Stomach (tissue), 9 donors: ENCODE data around the gene MEN1. TPM values are rescaled to one million over a fixed set of nuclear protein-coding genes. Genes with fewer than 3 reads are reported as not detected.

Experiments
- DNase-seq, 2 donors: peaks; one replicate each; pipeline versions ENCODE4 v3.0.0 to v3.0.0-alpha.2; 2013 to 2019
- H3K27ac ChIP-seq, 5 donors: fragments of 200-600 bp in 4 of 5; sonication (generic) in 4 of 5; one replicate each; pipeline ENCODE4 v1.5.1; 2013 to 2019; ENCODE audit warnings: mild to moderate bottlenecking in 1 of 5, moderate library complexity in 1 of 5
- H3K27me3 ChIP-seq, 3 donors: fragments of 200-600 bp; sonication (generic); one replicate each; pipeline ENCODE4 v1.5.1; 2017 to 2019; ENCODE audit warnings: mixed run types in 1 of 3
- H3K36me3 ChIP-seq, 4 donors: fragments of 200-600 bp; sonication (generic); 1 replicate in 3 of 4; 2 replicates in 1 of 4; pipeline ENCODE4 v1.5.1; 2016 to 2019
- H3K4me1 ChIP-seq, 4 donors: fragments of 200-600 bp; sonication (generic); one replicate each; pipeline ENCODE4 v1.5.1; 2016 to 2019
- H3K4me3 ChIP-seq, 4 donors: fragments of 200-600 bp; sonication (generic) in 3 of 4; one replicate each; pipeline ENCODE4 v1.5.1; 2016 to 2019; ENCODE audit warnings: mild to moderate bottlenecking in 1 of 4
- H3K9me3 ChIP-seq, 4 donors: fragments of 200-600 bp; sonication (generic); one replicate each; pipeline ENCODE4 v1.5.1; 2016 to 2019
- EP300 ChIP-seq: sonication (generic); formaldehyde crosslinking; IDR thresholded peaks from one replicate; pipeline ENCODE4 v1.6.1; 2017; ENCODE audit warnings: antibody characterized with exemption
- POLR2A ChIP-seq, 4 donors: fragments of 450-650 bp; IDR thresholded peaks; one replicate each; pipeline ENCODE4 v1.6.1; 2016; ENCODE audit warnings: antibody characterized with exemption in 4 of 4, control low read depth in 2 of 4, mild to moderate bottlenecking in 1 of 4, moderate library complexity in 1 of 4
- POLR2AphosphoS5 ChIP-seq, 3 donors: sonication (generic); formaldehyde crosslinking; IDR thresholded peaks; one replicate each; pipeline ENCODE4 v1.6.1; 2016; ENCODE audit warnings: antibody characterized with exemption in 3 of 3
- WGBS, 5 donors: extraction: QIAGEN DNeasy Blood & Tissue Kit in 3 of 5; methylation state at CpG; one replicate each; pipeline versions ENCODE4 v1.1.5 to v1.1.7; 2013 to 2018; 5-methylcytosine and 5-hydroxymethylcytosine counted together
- intact Hi-C: fragments of 100-400 bp; cut with DNase I; formaldehyde crosslinking; loops from one replicate; pipeline ENCODE4 v1.15.1; 2023; ENCODE audit warnings: low total_unique reads
- polyA plus RNA-seq, 3 donors: library from polyadenylated mRNA; stranded (reverse); fragments of 200-250 nt; gene quantifications; one replicate each; pipeline ENCODE4 v1.2.3, GENCODE V29; 2013
- total RNA-seq, 5 donors: library from RNA; depleted of rRNA; stranded (reverse); fragments of >200 nt; gene quantifications; one replicate each; pipeline versions ENCODE4 v1.1.0 to v1.2.3, GENCODE V29; 2014 to 2016
- TF ChIP-seq, protein P1 (sequence below), 7 experiments: fragments of 450-650 bp in 4 of 7; fragments of 200-600 bp in 3 of 7; sonication (generic) in 3 of 7; IDR thresholded peaks; one replicate each; pipeline ENCODE4 v1.5.1; 2016 to 2019; ENCODE audit warnings: antibody characterized with exemption in 7 of 7, control low read depth in 2 of 7, mild to moderate bottlenecking in 1 of 7
- donor health status: healthy with polysubstance abuse.
- donor health status: Bipolar disorder and iron deficiency.
- donor health status: healthy.

The MEN1 gene
- total and polyA plus RNA-seq, 8 donors, result 9.4 to 62.5 (median 15.9) TPM

DNA sequence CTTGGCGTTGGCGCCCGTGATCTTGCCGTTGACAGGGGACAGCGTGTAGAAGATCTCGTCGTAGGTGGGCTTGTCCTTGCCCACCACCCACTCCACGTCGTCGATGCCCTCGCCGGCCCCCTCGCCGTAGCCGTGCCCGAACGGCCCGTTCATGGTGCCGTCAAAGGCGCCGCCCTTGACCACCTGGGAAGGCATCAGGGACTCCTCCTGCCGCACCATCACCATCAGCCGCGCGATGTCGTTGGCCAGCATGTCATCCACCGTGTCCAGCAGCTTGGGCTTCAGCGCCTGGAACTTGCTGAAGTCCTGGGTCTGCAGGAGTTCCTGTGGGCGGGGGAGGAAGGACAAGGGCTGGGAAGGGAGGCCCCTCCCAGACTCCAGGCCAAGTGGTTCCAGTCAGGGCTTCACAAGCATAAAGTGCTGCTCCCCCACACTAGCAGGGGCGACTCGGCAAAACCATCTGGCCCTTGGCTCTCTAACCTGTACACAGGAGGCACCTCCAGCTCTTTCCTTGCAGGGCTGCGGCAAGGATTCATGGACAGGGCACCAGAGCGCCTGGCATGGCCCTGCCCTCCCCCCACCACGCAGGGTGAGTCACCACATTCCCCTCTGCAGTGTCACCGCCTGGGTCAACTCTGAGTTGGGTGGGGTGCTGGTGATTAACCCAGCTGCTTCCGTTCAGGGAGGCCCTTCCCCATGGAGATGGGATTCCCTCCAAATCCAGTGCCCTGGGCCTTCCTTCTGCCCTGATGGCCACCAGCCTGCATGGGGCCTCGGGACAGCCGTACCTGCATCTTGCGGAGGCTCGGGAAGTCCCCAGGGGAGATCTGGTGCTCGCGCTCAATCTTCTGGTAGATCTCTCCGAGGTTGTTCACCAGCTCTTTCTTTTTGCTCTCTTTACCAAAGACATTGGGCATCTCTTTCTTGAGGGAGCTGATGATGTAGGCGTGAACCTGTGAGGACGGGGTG lies 44.5 kb upstream of the MEN1 start:
- WGBS, 5 donors, result 68 to 75% (median 71%) methylated on average over 37 to 45 of the region's 45 CpGs
- Histone ChIP-seq H3K4me1 (peaks cover 93 to 99% (median 95%) of the 10 kb centered on the region in 4 donors), H3K9me3 (no peaks in the 10 kb centered on the region), H3K27ac (peak overlapping the region; percentile 44 to 94 (median 92)), H3K4me3 (peak overlapping the region in 3 of 4 donors; percentile 2 to 17 (median 3)), H3K36me3 (peaks cover 37 to 52% (median 48%) of the 10 kb centered on the region in 4 donors), H3K27me3 (no peaks in the 10 kb centered on the region)
- TF ChIP-seq POLR2A (IDR thresholded peaks at IDR 0.05) (no peak), EP300 (peak; percentile 80), POLR2AphosphoS5 (IDR thresholded peaks at IDR 0.05) (peak; percentile 91 to 97 (median 91))
- TF ChIP-seq, protein P1, sequence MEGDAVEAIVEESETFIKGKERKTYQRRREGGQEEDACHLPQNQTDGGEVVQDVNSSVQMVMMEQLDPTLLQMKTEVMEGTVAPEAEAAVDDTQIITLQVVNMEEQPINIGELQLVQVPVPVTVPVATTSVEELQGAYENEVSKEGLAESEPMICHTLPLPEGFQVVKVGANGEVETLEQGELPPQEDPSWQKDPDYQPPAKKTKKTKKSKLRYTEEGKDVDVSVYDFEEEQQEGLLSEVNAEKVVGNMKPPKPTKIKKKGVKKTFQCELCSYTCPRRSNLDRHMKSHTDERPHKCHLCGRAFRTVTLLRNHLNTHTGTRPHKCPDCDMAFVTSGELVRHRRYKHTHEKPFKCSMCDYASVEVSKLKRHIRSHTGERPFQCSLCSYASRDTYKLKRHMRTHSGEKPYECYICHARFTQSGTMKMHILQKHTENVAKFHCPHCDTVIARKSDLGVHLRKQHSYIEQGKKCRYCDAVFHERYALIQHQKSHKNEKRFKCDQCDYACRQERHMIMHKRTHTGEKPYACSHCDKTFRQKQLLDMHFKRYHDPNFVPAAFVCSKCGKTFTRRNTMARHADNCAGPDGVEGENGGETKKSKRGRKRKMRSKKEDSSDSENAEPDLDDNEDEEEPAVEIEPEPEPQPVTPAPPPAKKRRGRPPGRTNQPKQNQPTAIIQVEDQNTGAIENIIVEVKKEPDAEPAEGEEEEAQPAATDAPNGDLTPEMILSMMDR (IDR thresholded peaks at IDR 0.05), result no peak
- DNase-seq, result peak; percentile 82 to 92
- intact Hi-C loops, result no loop called here

DNA sequence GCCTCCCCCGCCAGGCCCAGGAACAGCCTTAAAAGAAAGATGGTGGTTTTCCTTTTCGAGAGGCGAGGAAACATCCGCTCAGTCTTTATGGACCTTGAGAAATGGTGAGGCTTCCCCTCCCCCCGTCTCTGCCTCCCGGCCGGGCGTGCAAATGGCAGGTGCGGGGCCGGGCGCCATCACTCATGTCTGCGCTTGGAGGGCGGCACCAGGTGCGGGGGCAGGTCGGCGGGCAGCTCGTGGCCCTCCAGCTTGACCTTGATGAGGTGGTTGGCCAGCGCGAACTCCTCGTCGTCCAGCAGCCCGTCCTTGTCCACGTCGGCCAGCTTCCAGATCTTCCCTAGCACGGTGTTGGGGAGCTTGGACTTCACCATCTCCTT lies 43.8 kb upstream of the MEN1 start:
- H3K4me3 ChIP-seq, result peak overlapping the region in 2 of 4 donors; percentile 2 to 17
- H3K4me1 ChIP-seq, result peaks cover 93 to 99% (median 97%) of the 10 kb centered on the region in 4 donors
- peaks cover 30 to 45% (median 42%) of the 10 kb centered on the region in 4 donors for H3K36me3 ChIP-seq
- DNase-seq, result no peak
- H3K9me3 ChIP-seq, result no peaks in the 10 kb centered on the region
- 94 to 97% (median 96%) methylated on average over 24 to 25 of the region's 25 CpGs for WGBS, 5 donors
- peak overlapping the region; percentile 2 to 94 (median 92) for H3K27ac ChIP-seq
- H3K27me3 ChIP-seq, result no peaks in the 10 kb centered on the region
- TF ChIP-seq POLR2A (IDR thresholded peaks at IDR 0.05) (no peak), POLR2AphosphoS5 (IDR thresholded peaks at IDR 0.05) (no peak), EP300 (no peak)
- TF ChIP-seq, protein P1 (IDR thresholded peaks at IDR 0.05), result no peak
- intact Hi-C loops, result no loop called here

DNA sequence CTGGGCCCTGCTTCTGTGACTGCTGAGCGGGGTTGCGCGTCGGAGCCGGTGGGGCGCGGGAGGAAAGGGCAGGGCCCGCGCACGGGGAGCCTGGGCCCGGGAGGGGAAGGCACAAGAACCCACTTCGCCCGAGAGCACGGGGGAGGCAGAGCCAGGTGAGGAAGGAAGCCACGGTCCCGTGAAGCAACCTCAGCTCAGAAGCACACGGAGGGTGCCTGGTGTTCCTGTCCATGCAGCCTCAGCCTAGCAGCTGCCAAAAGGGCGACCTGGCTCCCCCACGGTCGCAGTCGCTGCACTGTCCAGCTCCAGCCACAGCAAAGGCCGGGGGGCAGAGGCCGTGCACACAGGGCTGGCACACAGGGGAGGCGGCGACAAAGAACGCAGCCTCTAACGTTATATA lies 43.4 kb upstream of the MEN1 start:
- H3K4me3 ChIP-seq, result peak overlapping the region in 1 of 4 donors; percentile 17
- WGBS, 5 donors, result 70 to 83% (median 80%) methylated on average over 25 to 27 of the region's 27 CpGs
- no peak for TF ChIP-seq POLR2A (IDR thresholded peaks at IDR 0.05)
- TF ChIP-seq, protein P1 (IDR thresholded peaks at IDR 0.05), result no peak
- peak overlapping the region in 4 of 5 donors; percentile 90 to 94 (median 92) for H3K27ac ChIP-seq
- peaks cover 26 to 41% (median 37%) of the 10 kb centered on the region in 4 donors for H3K36me3 ChIP-seq
- no peak for DNase-seq
- H3K27me3 ChIP-seq, result no peaks in the 10 kb centered on the region
- intact Hi-C loops, result no loop called here
- H3K9me3 ChIP-seq, result no peaks in the 10 kb centered on the region
- H3K4me1 ChIP-seq, result peaks cover 93 to 99% (median 97%) of the 10 kb centered on the region in 4 donors

DNA sequence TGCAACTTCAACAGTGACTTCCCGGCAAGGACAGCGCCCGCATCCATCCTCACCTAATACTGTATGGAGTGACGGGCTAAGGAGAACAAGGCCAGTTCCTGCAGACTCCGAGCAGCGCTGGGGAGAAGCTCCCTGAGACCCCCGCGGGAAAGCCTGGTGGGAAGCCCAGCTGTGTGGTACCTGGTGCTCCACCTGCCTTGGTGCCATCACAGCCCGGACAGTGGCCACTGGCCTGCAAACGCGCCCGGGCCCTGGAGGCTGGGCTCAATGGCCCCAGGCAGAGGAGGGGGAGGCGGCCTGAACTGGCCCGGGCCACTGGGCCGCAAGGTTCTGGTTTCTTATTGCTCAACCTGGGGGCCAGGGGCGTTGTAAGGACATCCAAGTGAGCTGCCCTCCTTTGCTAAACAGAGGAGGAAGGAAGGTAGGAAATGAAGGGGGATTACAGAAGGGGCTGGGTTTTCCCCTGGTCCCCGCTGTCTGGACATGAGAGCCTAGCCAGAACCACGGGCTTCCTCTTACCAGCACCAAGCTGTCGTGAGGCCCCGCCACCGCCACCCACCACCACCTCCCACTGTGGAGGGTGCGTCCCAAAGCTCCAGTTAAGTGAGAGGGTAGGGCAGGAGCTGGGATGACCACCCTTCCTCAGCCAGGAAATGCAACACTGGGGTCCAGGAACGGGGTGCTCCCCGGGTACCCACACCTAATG lies 42.6 kb upstream of the MEN1 start:
- TF ChIP-seq POLR2AphosphoS5 (IDR thresholded peaks at IDR 0.05) (no peak), EP300 (no peak), POLR2A (IDR thresholded peaks at IDR 0.05) (no peak)
- TF ChIP-seq, protein P1 (IDR thresholded peaks at IDR 0.05), result no peak
- no peak for DNase-seq
- no peaks in the 10 kb centered on the region for H3K9me3 ChIP-seq
- no peak overlapping the region for H3K4me3 ChIP-seq
- H3K27me3 ChIP-seq, result no peaks in the 10 kb centered on the region
- peaks cover 20 to 35% (median 31%) of the 10 kb centered on the region in 4 donors for H3K36me3 ChIP-seq
- peaks cover 93 to 100% (median 97%) of the 10 kb centered on the region in 4 donors for H3K4me1 ChIP-seq
- 81 to 83% (median 82%) methylated on average over 10 to 24 of the region's 24 CpGs for WGBS, 5 donors
- intact Hi-C loops, result no loop called here
- H3K27ac ChIP-seq, result peak overlapping the region in 4 of 5 donors; percentile 90 to 94 (median 92)
